Kidney epithelial cell (primary cell): ENCODE data around the gene EIF4H. TPM values are rescaled to one million over a fixed set of nuclear protein-coding genes. Genes with fewer than 3 reads are reported as not detected.
"Not testable (repeated sequence)": the region's sequence is repeated elsewhere in the genome, so short reads cannot be mapped to it uniquely, and the experiment has no call there.

ENCODE experiments used
- DNase-seq: peaks from one replicate; pipeline ENCODE4 v3.0.0-alpha.2; 2010; ENCODE audit warnings: low read depth
- H3K27me3 ChIP-seq: 2 replicates; pipeline ENCODE4 v1.6.0; 2011; ENCODE audit warnings: low read length; ENCODE audit not compliant: control insufficient read depth, insufficient read depth
- H3K36me3 ChIP-seq: 2 replicates; pipeline ENCODE4 v1.5.1; 2011; ENCODE audit warnings: low read length; ENCODE audit not compliant: control insufficient read depth, insufficient read depth
- H3K4me3 ChIP-seq: 2 replicates; pipeline ENCODE4 v1.5.1; 2011; ENCODE audit warnings: low read depth, mild to moderate bottlenecking, control low read depth, low read length
- CTCF ChIP-seq: IDR thresholded peaks from 2 replicates; pipeline ENCODE4 v1.5.1; 2011; ENCODE audit warnings: mild to moderate bottlenecking, moderate library complexity, low read length, control low read depth, inconsistent platforms; ENCODE audit not compliant: insufficient read depth, poor library complexity, severe bottlenecking
- total RNA-seq: library from RNA; depleted of rRNA; stranded (reverse); fragments of >200 nt; gene quantifications from 2 replicates; pipeline ENCODE4 v1.2.3, GENCODE V29; 2015

Gene EIF4H
- total RNA-seq, 1 donor from 2014 or later, result 307 TPM

GRCh38 chr7:74222851-74223710 is 48.9 kb downstream of the EIF4H start:
- no peaks in the 10 kb centered on the region for H3K36me3 ChIP-seq
- DNase-seq, result no peak
- H3K4me3 ChIP-seq, result no peak overlapping the region
- no peak for TF ChIP-seq CTCF
- H3K27me3 ChIP-seq, result no peaks in the 10 kb centered on the region

GRCh38 chr7:74223711-74224510 is 49.8 kb downstream of the EIF4H start:
- Histone ChIP-seq H3K4me3 (no peak overlapping the region), H3K36me3 (no peaks in the 10 kb centered on the region), H3K27me3 (no peaks in the 10 kb centered on the region)
- no peak for TF ChIP-seq CTCF
- no peak for DNase-seq

GRCh38 chr7:74224511-74224832 is 50.3 kb downstream of the EIF4H start:
- no peak for DNase-seq
- H3K36me3 ChIP-seq, result no peaks in the 10 kb centered on the region
- no peaks in the 10 kb centered on the region for H3K27me3 ChIP-seq
- TF ChIP-seq CTCF, result no peak
- H3K4me3 ChIP-seq, result no peak overlapping the region

- not testable (repeated sequence) for H3K36me3 ChIP-seq, H3K27me3 ChIP-seq, DNase-seq, H3K4me3 ChIP-seq
These were observed 50.8 kb downstream of the EIF4H start for GRCh38 chr7:74224907-74225306.

- Histone ChIP-seq H3K27me3 (no peaks in the 10 kb centered on the region), H3K4me3 (no peak overlapping the region), H3K36me3 (no peaks in the 10 kb centered on the region)
- no peak for TF ChIP-seq CTCF
- no peak for DNase-seq
These were observed 51.2 kb downstream of the EIF4H start for GRCh38 chr7:74225400-74225799.

GRCh38 chr7:74226633-74227032 is 52.5 kb downstream of the EIF4H start:
- Histone ChIP-seq H3K36me3 (no peaks in the 10 kb centered on the region), H3K4me3 (no peak overlapping the region), H3K27me3 (no peaks in the 10 kb centered on the region)
- TF ChIP-seq CTCF, result no peak
- no peak for DNase-seq
